Adipocyte (in vitro differentiated cells): ENCODE results near the gene RETREG1.

ENCODE experiments used
- DNase-seq: peaks from one replicate; pipeline ENCODE4 v3.0.0-alpha.2; 2015; ENCODE audit warnings: low read depth
- H3K27me3 ChIP-seq: replicated peaks from 2 replicates; pipeline ENCODE4 v1.7.0; 2013; ENCODE audit warnings: mild to moderate bottlenecking, low read length, moderate library complexity; ENCODE audit not compliant: control insufficient read depth, insufficient read depth
- H3K36me3 ChIP-seq: 2 replicates; pipeline ENCODE4 v1.7.0; 2013; ENCODE audit warnings: low read length, mild to moderate bottlenecking, moderate library complexity; ENCODE audit not compliant: control insufficient read depth, insufficient read depth, severe bottlenecking
- H3K4me1 ChIP-seq: 2 replicates; pipeline ENCODE4 v1.7.0; 2013; ENCODE audit warnings: mild to moderate bottlenecking, low read length, moderate library complexity; ENCODE audit not compliant: control insufficient read depth, insufficient read depth
- H3K4me3 ChIP-seq: 2 replicates; pipeline ENCODE4 v1.7.0; 2013; ENCODE audit warnings: mild to moderate bottlenecking, low read length, moderate library complexity
- H3K9ac ChIP-seq: 2 replicates; pipeline ENCODE4 v1.7.0; 2013; ENCODE audit warnings: mild to moderate bottlenecking, low read length, moderate library complexity
- H3K9me3 ChIP-seq: 2 replicates; pipeline ENCODE4 v1.7.0; 2013; ENCODE audit warnings: mild to moderate bottlenecking, low read length, moderate library complexity; ENCODE audit not compliant: control insufficient read depth

Gene RETREG1

GRCh38 chr5:16461782-16462181 lies 155.0 kb downstream of the RETREG1 start:
- no peaks in the 10 kb centered on the region for H3K9me3 ChIP-seq
- H3K4me3 ChIP-seq, result peak overlapping the region; percentile 60
- H3K9ac ChIP-seq, result peak overlapping the region; percentile 37
- H3K4me1 ChIP-seq, result peaks cover 76% of the 10 kb centered on the region
- no peaks in the 10 kb centered on the region for H3K27me3 ChIP-seq
- peaks cover 65% of the 10 kb centered on the region for H3K36me3 ChIP-seq
- peak; percentile 88 for DNase-seq

GRCh38 chr5:16461026-16461425 lies 155.8 kb downstream of the RETREG1 start:
- Histone ChIP-seq H3K4me1 (peaks cover 80% of the 10 kb centered on the region), H3K27me3 (no peaks in the 10 kb centered on the region), H3K9me3 (no peaks in the 10 kb centered on the region), H3K4me3 (peak overlapping the region; percentile 60), H3K9ac (peak overlapping the region; percentile 37), H3K36me3 (peaks cover 72% of the 10 kb centered on the region)
- DNase-seq, result peak; percentile 18

- H3K36me3 ChIP-seq, result peaks cover 87% of the 10 kb centered on the region
- no peaks in the 10 kb centered on the region for H3K9me3 ChIP-seq
- no peak overlapping the region for H3K4me3 ChIP-seq
- no peaks in the 10 kb centered on the region for H3K27me3 ChIP-seq
- peaks cover 92% of the 10 kb centered on the region for H3K4me1 ChIP-seq
- no peak overlapping the region for H3K9ac ChIP-seq
- DNase-seq, result no peak
Measured at GRCh38 chr5:16459451-16459850, 157.3 kb downstream of the RETREG1 start.

GRCh38 chr5:16457853-16458252 lies 158.9 kb downstream of the RETREG1 start:
- no peaks in the 10 kb centered on the region for H3K9me3 ChIP-seq
- peaks cover 89% of the 10 kb centered on the region for H3K36me3 ChIP-seq
- peaks cover 77% of the 10 kb centered on the region for H3K4me1 ChIP-seq
- H3K27me3 ChIP-seq, result no peaks in the 10 kb centered on the region
- peak; percentile 14 for DNase-seq
- no peak overlapping the region for H3K4me3 ChIP-seq
- peak overlapping the region; percentile 35 for H3K9ac ChIP-seq

GRCh38 chr5:16457451-16457850 lies 159.3 kb downstream of the RETREG1 start:
- peaks cover 72% of the 10 kb centered on the region for H3K4me1 ChIP-seq
- peak overlapping the region; percentile 35 for H3K9ac ChIP-seq
- no peaks in the 10 kb centered on the region for H3K9me3 ChIP-seq
- H3K4me3 ChIP-seq, result peak overlapping the region; percentile 24
- no peaks in the 10 kb centered on the region for H3K27me3 ChIP-seq
- H3K36me3 ChIP-seq, result peaks cover 89% of the 10 kb centered on the region
- no peak for DNase-seq

- peaks cover 89% of the 10 kb centered on the region for H3K36me3 ChIP-seq
- no peaks in the 10 kb centered on the region for H3K9me3 ChIP-seq
- no peaks in the 10 kb centered on the region for H3K27me3 ChIP-seq
- DNase-seq, result peak; percentile 82
- H3K9ac ChIP-seq, result peak overlapping the region; percentile 35
- H3K4me1 ChIP-seq, result peaks cover 62% of the 10 kb centered on the region
- peak overlapping the region; percentile 27 for H3K4me3 ChIP-seq
Measured at GRCh38 chr5:16456103-16456832, 160.5 kb downstream of the RETREG1 start.

- H3K4me3 ChIP-seq, result peak overlapping the region; percentile 27
- no peak for DNase-seq
- no peaks in the 10 kb centered on the region for H3K27me3 ChIP-seq
- H3K36me3 ChIP-seq, result peaks cover 89% of the 10 kb centered on the region
- H3K9me3 ChIP-seq, result no peaks in the 10 kb centered on the region
- H3K9ac ChIP-seq, result peak overlapping the region; percentile 35
- peaks cover 56% of the 10 kb centered on the region for H3K4me1 ChIP-seq
Measured at GRCh38 chr5:16455668-16456067, 161.1 kb downstream of the RETREG1 start.

GRCh38 chr5:16454686-16455085 lies 162.1 kb downstream of the RETREG1 start:
- H3K27me3 ChIP-seq, result no peaks in the 10 kb centered on the region
- peaks cover 90% of the 10 kb centered on the region for H3K36me3 ChIP-seq
- DNase-seq, result no peak

GRCh38 chr5:16453609-16454008 lies 163.2 kb downstream of the RETREG1 start:
- Histone ChIP-seq H3K9ac (no peak overlapping the region), H3K9me3 (no peaks in the 10 kb centered on the region), H3K4me3 (no peak overlapping the region), H3K27me3 (no peaks in the 10 kb centered on the region), H3K36me3 (peaks cover 90% of the 10 kb centered on the region), H3K4me1 (peaks cover 40% of the 10 kb centered on the region)
- DNase-seq, result no peak

More at GRCh38 chr5:16454686-16455085, 162.1 kb downstream of the RETREG1 start:
- no peaks in the 10 kb centered on the region for H3K9me3 ChIP-seq
- peaks cover 48% of the 10 kb centered on the region for H3K4me1 ChIP-seq
- no peak overlapping the region for H3K9ac ChIP-seq
- no peak overlapping the region for H3K4me3 ChIP-seq

GRCh38 chr5:16450163-16450562 lies 166.6 kb downstream of the RETREG1 start:
- peaks cover 83% of the 10 kb centered on the region for H3K36me3 ChIP-seq
- no peaks in the 10 kb centered on the region for H3K27me3 ChIP-seq
- H3K4me3 ChIP-seq, result no peak overlapping the region
- H3K9me3 ChIP-seq, result no peaks in the 10 kb centered on the region
- DNase-seq, result no peak
- peaks cover 8% of the 10 kb centered on the region for H3K4me1 ChIP-seq
- H3K9ac ChIP-seq, result no peak overlapping the region

GRCh38 chr5:16446993-16447392 lies 169.8 kb downstream of the RETREG1 start:
- Histone ChIP-seq H3K9me3 (no peaks in the 10 kb centered on the region), H3K4me3 (no peak overlapping the region), H3K9ac (no peak overlapping the region), H3K4me1 (no peaks in the 10 kb centered on the region), H3K27me3 (no peaks in the 10 kb centered on the region), H3K36me3 (peaks cover 59% of the 10 kb centered on the region)
- no peak for DNase-seq

GRCh38 chr5:16437977-16438376 lies 178.8 kb downstream of the RETREG1 start:
- H3K4me3 ChIP-seq, result no peak overlapping the region
- peaks cover 9% of the 10 kb centered on the region for H3K27me3 ChIP-seq
- H3K9ac ChIP-seq, result no peak overlapping the region
- no peaks in the 10 kb centered on the region for H3K9me3 ChIP-seq
- no peaks in the 10 kb centered on the region for H3K36me3 ChIP-seq
- no peaks in the 10 kb centered on the region for H3K4me1 ChIP-seq
- peak; percentile 13 for DNase-seq
